ENCODE data around the gene STEAP3. TPM values are rescaled to one million over a fixed set of nuclear protein-coding genes. Genes with fewer than 3 reads are reported as not detected.

The STEAP3 gene
- total RNA-seq, 1 experiment from 2014 or later, result 27.3 TPM

GRCh38 chr2:119230219-119231185, 6.9 kb downstream of the STEAP3 start:
- ChIA-PET POLR2A (ENCODE audit: unreplicated experiment) (interaction anchor here (0.6 kb wide), 1 partner anchor 100 kb away, joined by 3 read pairs; no protein-coding TSS in a partner anchor), CTCF (no interaction called here)
- H4K20me1 ChIP-seq (ENCODE audit: low read length), result no peaks in the 10 kb centered on the region
- no peak overlapping the region for H3K27ac ChIP-seq (ENCODE audit: low read length)
- H3F3A ChIP-seq (ENCODE audit: low read length, unreplicated experiment), result no peaks in the 10 kb centered on the region
- no peak overlapping the region for H3K4me2 ChIP-seq (ENCODE audit: low read length)
- intact Hi-C loops (cut with micrococcal nuclease), result no loop called here
- no peaks in the 10 kb centered on the region for H3K9me2 ChIP-seq (replicated peaks; ENCODE audit: low read length)
- H3K4me3 ChIP-seq (ENCODE audit: low read length), result no peak overlapping the region
- H3K9ac ChIP-seq (ENCODE audit: low read length), result no peak overlapping the region
- no peaks in the 10 kb centered on the region for H3K36me3 ChIP-seq (ENCODE audit: low read depth, low read length)
- no peaks in the 10 kb centered on the region for H3K27me3 ChIP-seq (ENCODE audit: low read length)
- TF ChIP-seq EZH2phosphoT487 (IDR thresholded peaks at IDR 0.05; ENCODE audit: borderline replicate concordance, low read length) (no peak), EZH2 (IDR thresholded peaks at IDR 0.05; ENCODE audit: low read length, unreplicated experiment) (no peak)
- TF ChIP-seq, protein P1, sequence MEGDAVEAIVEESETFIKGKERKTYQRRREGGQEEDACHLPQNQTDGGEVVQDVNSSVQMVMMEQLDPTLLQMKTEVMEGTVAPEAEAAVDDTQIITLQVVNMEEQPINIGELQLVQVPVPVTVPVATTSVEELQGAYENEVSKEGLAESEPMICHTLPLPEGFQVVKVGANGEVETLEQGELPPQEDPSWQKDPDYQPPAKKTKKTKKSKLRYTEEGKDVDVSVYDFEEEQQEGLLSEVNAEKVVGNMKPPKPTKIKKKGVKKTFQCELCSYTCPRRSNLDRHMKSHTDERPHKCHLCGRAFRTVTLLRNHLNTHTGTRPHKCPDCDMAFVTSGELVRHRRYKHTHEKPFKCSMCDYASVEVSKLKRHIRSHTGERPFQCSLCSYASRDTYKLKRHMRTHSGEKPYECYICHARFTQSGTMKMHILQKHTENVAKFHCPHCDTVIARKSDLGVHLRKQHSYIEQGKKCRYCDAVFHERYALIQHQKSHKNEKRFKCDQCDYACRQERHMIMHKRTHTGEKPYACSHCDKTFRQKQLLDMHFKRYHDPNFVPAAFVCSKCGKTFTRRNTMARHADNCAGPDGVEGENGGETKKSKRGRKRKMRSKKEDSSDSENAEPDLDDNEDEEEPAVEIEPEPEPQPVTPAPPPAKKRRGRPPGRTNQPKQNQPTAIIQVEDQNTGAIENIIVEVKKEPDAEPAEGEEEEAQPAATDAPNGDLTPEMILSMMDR (conservative IDR thresholded peaks at IDR 0.05; ENCODE audit: low read depth, low read length), result no peak
- H3K4me1 ChIP-seq (ENCODE audit: insufficient read depth, low read length), result peaks cover 31% of the 10 kb centered on the region
- H3K79me2 ChIP-seq (ENCODE audit: low read length), result peaks cover 1% of the 10 kb centered on the region; the same call in 1 of the 2 replicates
- no peaks in the 10 kb centered on the region for H3K9me3 ChIP-seq (ENCODE audit: low read length)
- no TSS peak for BruUV-seq (replicated peaks)
- H2AFZ ChIP-seq (ENCODE audit: low read length), result no peak overlapping the region
- no peak for DNase-seq
- no peak for ATAC-seq

- DNase-seq (peak; percentile 56), ATAC-seq (peak; percentile 93)
- Histone ChIP-seq H2AFZ (ENCODE audit: low read length) (no peak overlapping the region), H3K4me3 (ENCODE audit: low read length) (no peak overlapping the region), H3K9me2 (replicated peaks; ENCODE audit: low read length) (no peaks in the 10 kb centered on the region), H3K27ac (ENCODE audit: low read length) (peak overlapping the region; percentile 24; the same call in 1 of the 2 replicates), H3K9ac (ENCODE audit: low read length) (no peak overlapping the region), H3K9me3 (ENCODE audit: low read length) (no peaks in the 10 kb centered on the region), H4K20me1 (ENCODE audit: low read length) (no peaks in the 10 kb centered on the region), H3K27me3 (ENCODE audit: low read length) (no peaks in the 10 kb centered on the region), H3K4me2 (ENCODE audit: low read length) (peak overlapping the region; percentile 49; the same call in 1 of the 2 replicates), H3K36me3 (ENCODE audit: low read depth, low read length) (no peaks in the 10 kb centered on the region), H3K4me1 (ENCODE audit: insufficient read depth, low read length) (peaks cover 30% of the 10 kb centered on the region), H3F3A (ENCODE audit: low read length, unreplicated experiment) (no peaks in the 10 kb centered on the region), H3K79me2 (ENCODE audit: low read length) (no peaks in the 10 kb centered on the region)
- TF ChIP-seq, protein P1 (conservative IDR thresholded peaks at IDR 0.05; ENCODE audit: low read depth, low read length), result no peak
- TF ChIP-seq EZH2 (IDR thresholded peaks at IDR 0.05; ENCODE audit: low read length, unreplicated experiment), result no peak
- TF ChIP-seq EZH2phosphoT487 (IDR thresholded peaks at IDR 0.05; ENCODE audit: borderline replicate concordance, low read length), result no peak
- ChIA-PET CTCF (no interaction called here), POLR2A (ENCODE audit: unreplicated experiment) (interaction anchor here (0.6 kb wide), 1 partner anchor 1561 kb away, joined by 3 read pairs; no protein-coding TSS in a partner anchor)
- no TSS peak for BruUV-seq (replicated peaks)
- intact Hi-C loops (cut with micrococcal nuclease), result no loop called here
These were observed 8.5 kb downstream of the STEAP3 start for GRCh38 chr2:119231975-119232665.

Measured in PC-3 (cell line).